Panc1 (cell line): ENCODE measurements around the gene CGB1.

Experiments
- SIN3A ChIP-seq: IDR thresholded peaks from 2 replicates; pipeline ENCODE4 v1.6.1; 2012; ENCODE audit warnings: low read depth, mild to moderate bottlenecking, low read length, moderate library complexity, borderline replicate concordance; ENCODE audit not compliant: insufficient read depth
- TF ChIP-seq, protein P1 (sequence below), 2 experiments: IDR thresholded peaks; 2 replicates each; pipeline ENCODE4 v1.6.1; 2011 to 2012; ENCODE audit warnings: low read depth in 2 of 2, control low read depth in 1 of 2, low read length in 1 of 2, mild to moderate bottlenecking in 1 of 2, moderate library complexity in 1 of 2; ENCODE audit not compliant: insufficient read depth in 1 of 2

DNA sequence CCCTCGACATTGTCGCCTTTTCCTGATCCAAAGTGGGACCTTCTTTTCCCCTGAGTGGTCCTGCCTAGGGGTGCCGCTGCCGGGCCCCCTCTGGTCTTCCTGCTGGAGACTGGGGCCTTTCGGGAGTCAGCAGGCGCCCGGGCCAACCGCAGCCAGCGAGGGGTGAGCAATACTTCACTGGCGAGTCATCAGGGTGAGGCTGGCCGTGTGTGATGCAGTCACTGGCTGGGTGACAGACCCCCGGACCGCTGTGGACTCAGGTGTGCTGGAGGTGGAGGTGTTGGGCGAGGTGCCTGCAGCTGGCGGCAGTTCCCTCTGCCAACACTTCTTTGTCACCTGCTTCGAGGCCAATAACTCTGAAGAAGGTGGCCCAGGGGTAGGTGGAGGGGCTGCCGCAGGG is 5.5 kb upstream of the CGB1 start:
- TF ChIP-seq, protein P1, sequence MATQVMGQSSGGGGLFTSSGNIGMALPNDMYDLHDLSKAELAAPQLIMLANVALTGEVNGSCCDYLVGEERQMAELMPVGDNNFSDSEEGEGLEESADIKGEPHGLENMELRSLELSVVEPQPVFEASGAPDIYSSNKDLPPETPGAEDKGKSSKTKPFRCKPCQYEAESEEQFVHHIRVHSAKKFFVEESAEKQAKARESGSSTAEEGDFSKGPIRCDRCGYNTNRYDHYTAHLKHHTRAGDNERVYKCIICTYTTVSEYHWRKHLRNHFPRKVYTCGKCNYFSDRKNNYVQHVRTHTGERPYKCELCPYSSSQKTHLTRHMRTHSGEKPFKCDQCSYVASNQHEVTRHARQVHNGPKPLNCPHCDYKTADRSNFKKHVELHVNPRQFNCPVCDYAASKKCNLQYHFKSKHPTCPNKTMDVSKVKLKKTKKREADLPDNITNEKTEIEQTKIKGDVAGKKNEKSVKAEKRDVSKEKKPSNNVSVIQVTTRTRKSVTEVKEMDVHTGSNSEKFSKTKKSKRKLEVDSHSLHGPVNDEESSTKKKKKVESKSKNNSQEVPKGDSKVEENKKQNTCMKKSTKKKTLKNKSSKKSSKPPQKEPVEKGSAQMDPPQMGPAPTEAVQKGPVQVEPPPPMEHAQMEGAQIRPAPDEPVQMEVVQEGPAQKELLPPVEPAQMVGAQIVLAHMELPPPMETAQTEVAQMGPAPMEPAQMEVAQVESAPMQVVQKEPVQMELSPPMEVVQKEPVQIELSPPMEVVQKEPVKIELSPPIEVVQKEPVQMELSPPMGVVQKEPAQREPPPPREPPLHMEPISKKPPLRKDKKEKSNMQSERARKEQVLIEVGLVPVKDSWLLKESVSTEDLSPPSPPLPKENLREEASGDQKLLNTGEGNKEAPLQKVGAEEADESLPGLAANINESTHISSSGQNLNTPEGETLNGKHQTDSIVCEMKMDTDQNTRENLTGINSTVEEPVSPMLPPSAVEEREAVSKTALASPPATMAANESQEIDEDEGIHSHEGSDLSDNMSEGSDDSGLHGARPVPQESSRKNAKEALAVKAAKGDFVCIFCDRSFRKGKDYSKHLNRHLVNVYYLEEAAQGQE (IDR thresholded peaks at IDR 0.05; ENCODE audit: insufficient read depth in 1 of 2, low read depth in 2 of 2, low read length in 1 of 2): no peak
- no peak for TF ChIP-seq SIN3A
